Heart left ventricle (tissue), 16 donors: ENCODE results near the gene MID1. TPM values are rescaled to one million over a fixed set of nuclear protein-coding genes. Genes with fewer than 3 reads are reported as not detected.

Source experiments
- ATAC-seq, 4 donors: fragments of 200-7000 bp; cut with Tn5 transposase; one replicate each; pipeline ENCODE4 v1.9.1; 2020 to 2022; ENCODE audit warnings: moderate library complexity in 4 of 4, mild to moderate bottlenecking in 3 of 4, moderate number of reproducible peaks in 1 of 4
- DNase-seq, 5 donors: peaks; one replicate each; pipeline ENCODE4 v3.0.0-alpha.2; 2020
- H3K27ac ChIP-seq, 12 donors: fragments of 200-600 bp; sonication (generic) in 4 of 12; one replicate each; pipeline versions ENCODE4 v1.5.0 to v1.8.0; 2016 to 2022; ENCODE audit warnings: mild to moderate bottlenecking in 2 of 12
- H3K27me3 ChIP-seq, 9 donors: fragments of 200-600 bp; sonication (generic) in 2 of 9; one replicate each; pipeline versions ENCODE4 v1.5.1 to v1.8.0; 2016 to 2022; ENCODE audit warnings: mild to moderate bottlenecking in 3 of 9
- H3K36me3 ChIP-seq, 9 donors: fragments of 200-600 bp; sonication (generic) in 2 of 9; one replicate each; pipeline versions ENCODE4 v1.5.0 to v1.8.0; 2018 to 2022; ENCODE audit warnings: mild to moderate bottlenecking in 2 of 9
- H3K4me1 ChIP-seq, 12 donors: fragments of 200-600 bp; sonication (generic) in 4 of 12; one replicate each; pipeline versions ENCODE4 v1.5.0 to v1.8.0; 2016 to 2022; ENCODE audit warnings: mild to moderate bottlenecking in 3 of 12
- H3K4me3 ChIP-seq, 12 donors: fragments of 200-600 bp; sonication (generic) in 4 of 12; one replicate each; pipeline versions ENCODE4 v1.5.0 to v1.8.0; 2017 to 2022; ENCODE audit warnings: mild to moderate bottlenecking in 9 of 12, moderate library complexity in 4 of 12
- H3K9me3 ChIP-seq, 12 donors: fragments of 200-600 bp; sonication (generic) in 4 of 12; one replicate each; pipeline versions ENCODE4 v1.5.0 to v1.8.0; 2016 to 2022; ENCODE audit warnings: mild to moderate bottlenecking in 1 of 12
- POLR2A ChIP-seq, 2 donors: fragments of 450-650 bp; IDR thresholded peaks; one replicate each; pipeline ENCODE4 v1.6.1; 2017; ENCODE audit warnings: antibody characterized with exemption in 2 of 2, mild to moderate bottlenecking in 2 of 2, moderate library complexity in 2 of 2
- WGBS, 4 donors: extraction: QIAGEN DNeasy Blood & Tissue Kit in 2 of 4; methylation state at CpG; one replicate each; pipeline versions ENCODE4 v1.1.5 to v1.1.7; 2013 to 2018; 5-methylcytosine and 5-hydroxymethylcytosine counted together
- intact Hi-C, 10 donors: fragments of 100-400 bp; cut with DNase I; formaldehyde crosslinking; loops; one replicate each; pipeline versions ENCODE4 v1.11.1 to v1.14.2; 2022
- polyA plus RNA-seq, 2 donors: library from polyadenylated mRNA; stranded (reverse); fragments of 200-250 nt; gene quantifications; one replicate each; pipeline ENCODE4 v1.2.3, GENCODE V29; 2013
- total RNA-seq, 9 donors: library from RNA; depleted of rRNA in 2 of 9; stranded (reverse); fragments of >200 nt in 2 of 9; fragmentation: NEBNext Ultra II Directional in 3 of 9; extraction: Animal tissue kit (Norgen Biotek cat#: 25700) in 3 of 9; gene quantifications; one replicate each; pipeline versions ENCODE4 v1.1.0 to v1.2.4, GENCODE V29; 2016 to 2023
- TF ChIP-seq, protein P1 (sequence below), 12 donors: fragments of 200-600 bp; sonication (generic) in 4 of 12; IDR thresholded peaks; one replicate each; pipeline versions ENCODE4 v1.5.0 to v1.8.0; 2018 to 2022; ENCODE audit warnings: antibody characterized with exemption in 12 of 12, mild to moderate bottlenecking in 5 of 12
- donor health status: ischemic (EF 13 %, LVEDD 7.1; RV severe dilation, severe dysfunction).
- donor health status: healthy with polysubstance abuse.
- donor health status: DM: no; HTN: yes; CAD: no.
- donor health status: DM: no; HTN: no; CAD: no.
- donor health status: ischemic (EF 25% LVEDD 6.9; RV normal size, moderate dysfunction).
- donor health status: ischemic (EF 25% LVEDD 5.7; RV mildly dilated, moderate dysfunction).
- donor health status: healthy.
- donor health status: DM: yes; HTN: yes; CAD: no.
- donor health status: ischemic (EF 35%, LVEDD 5.7; RV mildly dilated, moderate dysfunction).
- donor health status: nonischemic (EF 11% LVEDD 7.7; RV severe dilation, severe dysfunction).
- donor health status: DM: yes; HTN: yes; CAD: no.
- donor health status: PGD.
- donor health status: ischemic (EF 29% LVEDD 5.4; RV normal size, mild dysfunction).
- donor health status: nonischemic (EF 23%, LVEDD 6.1; RV moderate dilation, normal function).

The MID1 gene
- total and polyA plus RNA-seq, 11 donors = 1.6 to 18.7 (median 4.8) TPM

DNA sequence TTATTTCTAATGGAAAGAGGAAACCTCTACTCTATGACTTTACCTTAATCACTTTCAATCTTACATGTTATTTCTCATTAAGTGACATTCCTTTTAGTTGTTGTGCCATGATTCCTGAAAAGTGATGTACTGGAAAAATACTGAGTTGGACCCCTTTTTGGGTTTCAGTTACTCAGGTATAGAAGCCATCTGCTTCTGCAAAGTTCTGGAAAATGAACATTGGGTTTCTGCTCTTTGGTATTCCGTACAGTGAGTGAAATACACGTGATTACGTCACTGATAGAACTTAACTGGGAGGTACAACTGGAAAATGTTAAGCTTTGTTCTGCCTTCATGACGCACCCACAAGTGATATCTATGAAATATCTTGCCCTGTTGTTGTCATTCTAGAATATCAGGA, 114.7 kb downstream of the MID1 start:
- Histone ChIP-seq H3K4me1 (peaks cover 0 to 36% (median 2%) of the 10 kb centered on the region in 12 donors), H3K4me3 (no peak overlapping the region), H3K36me3 (no peaks in the 10 kb centered on the region), H3K9me3 (no peaks in the 10 kb centered on the region), H3K27me3 (no peaks in the 10 kb centered on the region), H3K27ac (no peak overlapping the region)
- DNase-seq = no peak
- ATAC-seq = no peak
- 74 to 97% (median 90%) methylated on average over 4 of the region's 4 CpGs for WGBS, 4 donors
- intact Hi-C loops = loop anchor here in 1 of 10 donors (10.0 kb wide), 1 partner anchor 99 kb away; no protein-coding TSS in a partner anchor
- TF ChIP-seq POLR2A (IDR thresholded peaks at IDR 0.05) = no peak
- TF ChIP-seq, protein P1, sequence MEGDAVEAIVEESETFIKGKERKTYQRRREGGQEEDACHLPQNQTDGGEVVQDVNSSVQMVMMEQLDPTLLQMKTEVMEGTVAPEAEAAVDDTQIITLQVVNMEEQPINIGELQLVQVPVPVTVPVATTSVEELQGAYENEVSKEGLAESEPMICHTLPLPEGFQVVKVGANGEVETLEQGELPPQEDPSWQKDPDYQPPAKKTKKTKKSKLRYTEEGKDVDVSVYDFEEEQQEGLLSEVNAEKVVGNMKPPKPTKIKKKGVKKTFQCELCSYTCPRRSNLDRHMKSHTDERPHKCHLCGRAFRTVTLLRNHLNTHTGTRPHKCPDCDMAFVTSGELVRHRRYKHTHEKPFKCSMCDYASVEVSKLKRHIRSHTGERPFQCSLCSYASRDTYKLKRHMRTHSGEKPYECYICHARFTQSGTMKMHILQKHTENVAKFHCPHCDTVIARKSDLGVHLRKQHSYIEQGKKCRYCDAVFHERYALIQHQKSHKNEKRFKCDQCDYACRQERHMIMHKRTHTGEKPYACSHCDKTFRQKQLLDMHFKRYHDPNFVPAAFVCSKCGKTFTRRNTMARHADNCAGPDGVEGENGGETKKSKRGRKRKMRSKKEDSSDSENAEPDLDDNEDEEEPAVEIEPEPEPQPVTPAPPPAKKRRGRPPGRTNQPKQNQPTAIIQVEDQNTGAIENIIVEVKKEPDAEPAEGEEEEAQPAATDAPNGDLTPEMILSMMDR (IDR thresholded peaks at IDR 0.05) = no peak

DNA sequence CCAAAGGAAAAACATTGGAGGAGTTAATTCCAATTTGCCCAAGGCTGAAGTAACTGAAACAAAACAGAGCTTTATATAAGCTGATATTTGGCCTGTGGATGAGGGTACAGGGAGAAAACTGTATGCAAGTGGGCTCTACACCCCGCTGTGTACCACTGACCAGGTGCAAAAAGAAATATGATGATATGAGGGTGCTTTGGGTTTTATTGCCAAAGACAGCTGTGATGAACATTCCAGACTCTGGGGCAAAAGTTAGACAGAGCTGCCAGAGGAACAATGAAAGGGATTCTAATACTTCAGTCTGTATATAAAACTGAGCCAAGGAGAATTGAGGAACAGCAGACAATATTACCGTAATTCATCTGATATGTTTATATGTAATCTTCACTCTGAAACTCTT, 117.4 kb downstream of the MID1 start:
- intact Hi-C loops = loop anchor here in 1 of 10 donors (10.0 kb wide), 1 partner anchor 102 kb away; no protein-coding TSS in a partner anchor
- 63 to 79% (median 73%) methylated on average over 2 of the region's 2 CpGs for WGBS, 4 donors
- no peaks in the 10 kb centered on the region for H3K27me3 ChIP-seq

DNA sequence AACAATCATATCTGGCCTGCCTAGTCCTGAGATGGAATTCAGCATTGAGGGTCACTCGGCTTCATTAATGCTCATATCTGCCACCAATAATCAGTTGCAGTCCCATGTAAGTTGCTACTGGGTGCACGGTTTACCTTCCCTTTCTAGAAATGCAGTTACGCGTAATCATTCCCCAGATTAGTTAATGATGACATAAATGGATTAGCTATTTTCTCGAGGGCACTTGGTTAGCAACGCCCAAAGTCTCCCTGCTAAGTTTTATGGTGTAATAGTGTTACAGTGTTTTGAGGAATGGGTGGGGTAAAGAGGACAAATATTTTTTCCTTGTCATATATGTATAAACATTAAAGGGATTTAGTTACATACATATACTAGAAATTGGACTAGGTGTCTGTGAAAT, 118.8 kb downstream of the MID1 start:
- no peak for DNase-seq
- no peak overlapping the region for H3K27ac ChIP-seq
- H3K27me3 ChIP-seq = no peaks in the 10 kb centered on the region
- H3K4me1 ChIP-seq = peaks cover 0 to 24% (median 1%) of the 10 kb centered on the region in 12 donors
- intact Hi-C loops = loop anchor here in 1 of 10 donors (10.0 kb wide), 1 partner anchor 103 kb away; no protein-coding TSS in a partner anchor
- no peak overlapping the region for H3K4me3 ChIP-seq
- no peaks in the 10 kb centered on the region for H3K36me3 ChIP-seq
- no peak for TF ChIP-seq POLR2A (IDR thresholded peaks at IDR 0.05)
- TF ChIP-seq, protein P1 (IDR thresholded peaks at IDR 0.05) = no peak
- ATAC-seq = no peak
- no peaks in the 10 kb centered on the region for H3K9me3 ChIP-seq
- WGBS, 4 donors = 74 to 92% (median 87%) methylated on average over 6 of the region's 6 CpGs

More for the DNA sequence above, 117.4 kb downstream of the MID1 start:
- DNase-seq = no peak
- Histone ChIP-seq H3K36me3 (no peaks in the 10 kb centered on the region), H3K9me3 (no peaks in the 10 kb centered on the region), H3K27ac (no peak overlapping the region), H3K4me3 (no peak overlapping the region), H3K4me1 (peaks cover 0 to 27% (median 2%) of the 10 kb centered on the region in 12 donors)
- no peak for ATAC-seq
- TF ChIP-seq, protein P1 (IDR thresholded peaks at IDR 0.05) = no peak
- TF ChIP-seq POLR2A (IDR thresholded peaks at IDR 0.05) = no peak

DNA sequence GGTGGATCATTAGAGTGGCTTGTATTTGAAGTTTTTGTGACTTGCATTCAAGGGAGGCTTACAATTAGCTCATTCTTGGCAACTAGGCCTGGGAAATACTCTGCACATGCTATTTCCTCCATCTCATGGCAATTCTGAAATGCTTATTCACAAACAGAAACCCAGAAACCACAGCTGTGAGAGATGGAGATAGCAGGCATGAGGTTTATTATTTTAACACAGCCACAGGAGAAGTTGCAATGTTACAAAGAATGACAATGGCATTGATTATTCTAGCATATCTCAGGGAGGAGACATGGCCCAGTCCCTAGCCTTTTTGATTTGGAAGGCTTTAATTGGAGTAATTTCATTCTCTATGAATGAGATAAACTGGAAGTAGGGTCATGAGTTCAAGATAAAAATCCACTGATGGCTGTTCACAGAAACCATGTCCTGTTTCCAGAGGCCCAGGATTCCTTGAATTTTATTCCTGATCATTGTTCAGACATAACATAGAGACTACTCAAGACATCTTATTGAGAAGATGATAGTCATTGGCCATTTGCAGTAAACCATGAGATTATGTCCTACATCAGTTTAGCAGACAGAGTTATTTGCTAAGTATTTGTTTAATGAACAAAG, 123.9 kb downstream of the MID1 start:
- peak; percentile 42 to 90 (median 82) for ATAC-seq

More for the DNA sequence above, 123.9 kb downstream of the MID1 start:
- peaks cover 0 to 30% (median 1%) of the 10 kb centered on the region in 12 donors for H3K4me1 ChIP-seq
- peak overlapping the region in 8 of 12 donors; percentile 27 to 70 (median 49) for H3K27ac ChIP-seq
- peak in 1 of 5 donors; percentile 38 for DNase-seq
- H3K36me3 ChIP-seq = peaks cover 0 to 3% (median 0%) of the 10 kb centered on the region in 9 donors
- H3K9me3 ChIP-seq = no peaks in the 10 kb centered on the region
- no peak overlapping the region for H3K4me3 ChIP-seq
- intact Hi-C loops = no loop called here
- no peak for TF ChIP-seq POLR2A (IDR thresholded peaks at IDR 0.05)
- TF ChIP-seq, protein P1 (IDR thresholded peaks at IDR 0.05) = no peak
- no peaks in the 10 kb centered on the region for H3K27me3 ChIP-seq
